ENCODE data around the gene WDHD1.

GRCh38 chr14:54946500-54946899, 80.4 kb downstream of the WDHD1 start:
- TF ChIP-seq CTCF (IDR thresholded peaks at IDR 0.05; ENCODE audit: insufficient read depth, low read length, poor library complexity, severe bottlenecking) = no peak
- TF ChIP-seq EZH2phosphoT487 (conservative IDR thresholded peaks at IDR 0.05; ENCODE audit: low read length) = no peak

Data from SU-DHL-6 (cell line).